T-helper 2 cell treated with Interferon-gamma antibody and Interleukin-4, amounts not matched to agents 5 μg/mL and 100 μg/mL, for 36 hours (primary cell): ENCODE measurements around the gene RNF130.

Experiments
- DNase-seq: peaks from one replicate; pipeline ENCODE4 v3.0.0; 2021; ENCODE audit warnings: low spot score
- H3K27ac Mint-ChIP-seq: one replicate; pipeline ENCODE4 v1.8.0; 2021; ENCODE audit warnings: mild to moderate bottlenecking, mixed read lengths
- H3K27me3 Mint-ChIP-seq: one replicate; pipeline ENCODE4 v1.8.0; 2021; ENCODE audit warnings: low read depth, mixed read lengths
- H3K36me3 Mint-ChIP-seq: one replicate; pipeline ENCODE4 v1.8.0; 2021; ENCODE audit warnings: low read depth, mixed read lengths
- H3K4me1 Mint-ChIP-seq: one replicate; pipeline ENCODE4 v1.8.0; 2021; ENCODE audit warnings: low read depth, mixed read lengths
- H3K4me3 Mint-ChIP-seq: one replicate; pipeline ENCODE4 v1.8.0; 2022; ENCODE audit warnings: mild to moderate bottlenecking, moderate library complexity, mixed read lengths
- H3K9me3 Mint-ChIP-seq: one replicate; pipeline ENCODE4 v1.8.0; 2021; ENCODE audit warnings: mixed read lengths

The RNF130 gene

GRCh38 chr5:180111273-180112002 is 39.9 kb upstream of the RNF130 start:
- no peaks in the 10 kb centered on the region for H3K36me3 Mint-ChIP-seq
- DNase-seq = no peak
- no peaks in the 10 kb centered on the region for H3K27me3 Mint-ChIP-seq
- H3K4me1 Mint-ChIP-seq = no peaks in the 10 kb centered on the region
- H3K9me3 Mint-ChIP-seq = peaks cover 13% of the 10 kb centered on the region
- H3K4me3 Mint-ChIP-seq = no peak overlapping the region
- no peak overlapping the region for H3K27ac Mint-ChIP-seq

GRCh38 chr5:180109920-180110319 is 38.4 kb upstream of the RNF130 start:
- H3K4me3 Mint-ChIP-seq = no peak overlapping the region
- no peak overlapping the region for H3K27ac Mint-ChIP-seq
- H3K9me3 Mint-ChIP-seq = peaks cover 18% of the 10 kb centered on the region
- H3K4me1 Mint-ChIP-seq = no peaks in the 10 kb centered on the region
- DNase-seq = no peak
- H3K36me3 Mint-ChIP-seq = no peaks in the 10 kb centered on the region
- H3K27me3 Mint-ChIP-seq = no peaks in the 10 kb centered on the region

- no peaks in the 10 kb centered on the region for H3K4me1 Mint-ChIP-seq
- DNase-seq = no peak
- H3K4me3 Mint-ChIP-seq = no peak overlapping the region
- H3K36me3 Mint-ChIP-seq = no peaks in the 10 kb centered on the region
- H3K27ac Mint-ChIP-seq = no peak overlapping the region
- H3K9me3 Mint-ChIP-seq = peaks cover 18% of the 10 kb centered on the region
- H3K27me3 Mint-ChIP-seq = no peaks in the 10 kb centered on the region
Measured at GRCh38 chr5:180107005-180107404, 35.4 kb upstream of the RNF130 start.

GRCh38 chr5:180105827-180106312 is 34.3 kb upstream of the RNF130 start:
- Mint-ChIP-seq H3K4me3 (no peak overlapping the region), H3K27ac (no peak overlapping the region), H3K4me1 (no peaks in the 10 kb centered on the region), H3K9me3 (peaks cover 18% of the 10 kb centered on the region), H3K27me3 (no peaks in the 10 kb centered on the region), H3K36me3 (no peaks in the 10 kb centered on the region)
- no peak for DNase-seq

- no peaks in the 10 kb centered on the region for H3K36me3 Mint-ChIP-seq
- no peak overlapping the region for H3K4me3 Mint-ChIP-seq
- no peaks in the 10 kb centered on the region for H3K4me1 Mint-ChIP-seq
- no peaks in the 10 kb centered on the region for H3K27me3 Mint-ChIP-seq
- peaks cover 18% of the 10 kb centered on the region for H3K9me3 Mint-ChIP-seq
- DNase-seq = no peak
- no peak overlapping the region for H3K27ac Mint-ChIP-seq
Measured at GRCh38 chr5:180104168-180104530, 32.6 kb upstream of the RNF130 start.

- Mint-ChIP-seq H3K9me3 (peaks cover 16% of the 10 kb centered on the region), H3K36me3 (no peaks in the 10 kb centered on the region), H3K27ac (no peak overlapping the region), H3K4me1 (no peaks in the 10 kb centered on the region), H3K27me3 (no peaks in the 10 kb centered on the region), H3K4me3 (no peak overlapping the region)
- no peak for DNase-seq
Measured at GRCh38 chr5:180103487-180104167, 32.1 kb upstream of the RNF130 start.

- no peak for DNase-seq
- no peak overlapping the region for H3K4me3 Mint-ChIP-seq
- H3K9me3 Mint-ChIP-seq = peaks cover 12% of the 10 kb centered on the region
- H3K4me1 Mint-ChIP-seq = no peaks in the 10 kb centered on the region
- no peaks in the 10 kb centered on the region for H3K27me3 Mint-ChIP-seq
- H3K36me3 Mint-ChIP-seq = no peaks in the 10 kb centered on the region
- no peak overlapping the region for H3K27ac Mint-ChIP-seq
Measured at GRCh38 chr5:180102636-180103035, 31.1 kb upstream of the RNF130 start.

GRCh38 chr5:180101451-180102105 is 30.0 kb upstream of the RNF130 start:
- no peak overlapping the region for H3K27ac Mint-ChIP-seq
- no peaks in the 10 kb centered on the region for H3K4me1 Mint-ChIP-seq
- H3K9me3 Mint-ChIP-seq = peaks cover 6% of the 10 kb centered on the region
- H3K27me3 Mint-ChIP-seq = no peaks in the 10 kb centered on the region
- no peaks in the 10 kb centered on the region for H3K36me3 Mint-ChIP-seq
- DNase-seq = no peak
- no peak overlapping the region for H3K4me3 Mint-ChIP-seq

GRCh38 chr5:180100621-180101450 is 29.3 kb upstream of the RNF130 start:
- DNase-seq = no peak
- H3K9me3 Mint-ChIP-seq = no peaks in the 10 kb centered on the region
- H3K27me3 Mint-ChIP-seq = no peaks in the 10 kb centered on the region
- H3K4me1 Mint-ChIP-seq = no peaks in the 10 kb centered on the region
- no peaks in the 10 kb centered on the region for H3K36me3 Mint-ChIP-seq
- H3K4me3 Mint-ChIP-seq = no peak overlapping the region
- H3K27ac Mint-ChIP-seq = no peak overlapping the region

- no peak for DNase-seq
- Mint-ChIP-seq H3K27me3 (peaks cover 2% of the 10 kb centered on the region), H3K4me1 (no peaks in the 10 kb centered on the region), H3K36me3 (no peaks in the 10 kb centered on the region), H3K4me3 (no peak overlapping the region), H3K9me3 (no peaks in the 10 kb centered on the region), H3K27ac (no peak overlapping the region)
Measured at GRCh38 chr5:180099733-180100611, 28.4 kb upstream of the RNF130 start.

- H3K27ac Mint-ChIP-seq = no peak overlapping the region
- no peak overlapping the region for H3K4me3 Mint-ChIP-seq
- no peaks in the 10 kb centered on the region for H3K9me3 Mint-ChIP-seq
- peaks cover 3% of the 10 kb centered on the region for H3K27me3 Mint-ChIP-seq
- H3K36me3 Mint-ChIP-seq = no peaks in the 10 kb centered on the region
- no peaks in the 10 kb centered on the region for H3K4me1 Mint-ChIP-seq
- DNase-seq = no peak
Measured at GRCh38 chr5:180098991-180099732, 27.6 kb upstream of the RNF130 start.

GRCh38 chr5:180098526-180098925 is 27.0 kb upstream of the RNF130 start:
- Mint-ChIP-seq H3K4me1 (no peaks in the 10 kb centered on the region), H3K36me3 (no peaks in the 10 kb centered on the region), H3K4me3 (no peak overlapping the region), H3K27ac (no peak overlapping the region), H3K9me3 (no peaks in the 10 kb centered on the region), H3K27me3 (peaks cover 9% of the 10 kb centered on the region)
- DNase-seq = no peak
